Upper lobe of left lung (tissue), 6 donors: ENCODE results near the gene RAB11FIP4. TPM values are rescaled to one million over a fixed set of nuclear protein-coding genes. Genes with fewer than 3 reads are reported as not detected.

ENCODE experiments used
- ATAC-seq, 2 donors: fragments of 200-7000 bp; cut with Tn5 transposase; one replicate each; pipeline ENCODE4 v1.9.1; 2022; ENCODE audit warnings: mild to moderate bottlenecking in 2 of 2, moderate library complexity in 2 of 2; ENCODE audit not compliant: low FRiP score in 2 of 2
- DNase-seq, 2 donors: peaks; one replicate each; pipeline ENCODE4 v3.0.0-alpha.2; 2019 to 2020
- H3K27ac ChIP-seq, 4 donors: fragments of 200-600 bp; sonication (generic); one replicate each; pipeline ENCODE4 v1.5.1; 2016 to 2019
- H3K27me3 ChIP-seq, 4 donors: fragments of 200-600 bp; sonication (generic); one replicate each; pipeline ENCODE4 v1.5.1; 2017 to 2019
- H3K36me3 ChIP-seq, 4 donors: fragments of 200-600 bp; sonication (generic); one replicate each; pipeline ENCODE4 v1.5.1; 2016 to 2019
- H3K4me1 ChIP-seq, 4 donors: fragments of 200-600 bp; sonication (generic); one replicate each; pipeline ENCODE4 v1.5.1; 2018 to 2019
- H3K4me3 ChIP-seq, 4 donors: fragments of 200-600 bp; sonication (generic); one replicate each; pipeline ENCODE4 v1.5.1; 2017 to 2019; ENCODE audit warnings: mild to moderate bottlenecking in 2 of 4, moderate library complexity in 1 of 4
- H3K9me3 ChIP-seq, 4 donors: fragments of 200-600 bp; sonication (generic); one replicate each; pipeline ENCODE4 v1.5.1; 2018 to 2019
- CTCF ChIP-seq, 6 experiments: fragments of 450-650 bp in 4 of 6; fragments of 200-600 bp in 2 of 6; sonication (generic) in 2 of 6; IDR thresholded peaks; one replicate each; pipeline ENCODE4 v1.5.1; 2016 to 2019; ENCODE audit warnings: antibody characterized with exemption in 6 of 6
- EP300 ChIP-seq, 4 donors: sonication (generic); formaldehyde crosslinking; IDR thresholded peaks; one replicate each; pipeline ENCODE4 v1.5.1; 2017; ENCODE audit warnings: antibody characterized with exemption in 4 of 4, control low read depth in 2 of 4
- POLR2A ChIP-seq, 4 donors: fragments of 450-650 bp; IDR thresholded peaks; one replicate each; pipeline ENCODE4 v1.5.1; 2016 to 2017; ENCODE audit warnings: antibody characterized with exemption in 4 of 4, mild to moderate bottlenecking in 2 of 4
- POLR2AphosphoS5 ChIP-seq, 2 donors: sonication (generic); formaldehyde crosslinking; IDR thresholded peaks; one replicate each; pipeline ENCODE4 v1.5.1; 2017; ENCODE audit warnings: antibody characterized with exemption in 2 of 2
- WGBS, 2 donors: methylation state at CpG; one replicate each; pipeline ENCODE4 v1.1.5; 2017 to 2018; 5-methylcytosine and 5-hydroxymethylcytosine counted together
- total RNA-seq, 6 donors: library from RNA; depleted of rRNA in 4 of 6; stranded (reverse); fragments of >200 nt in 4 of 6; gene quantifications; one replicate each; pipeline versions ENCODE4 v1.1.0 to v1.2.1, GENCODE V29; 2016 to 2021
- donor health status: DM: no; HTN: no; CAD: no; lungs with moderate emphysema.
- donor health status: DM: no; HTN: yes; CAD: no; lungs with severe emphysema.

Gene RAB11FIP4
- total RNA-seq, 6 donors from 2014 or later, result 15.2 to 36.1 (median 23.3) TPM

GRCh38 chr17:31580316-31580705 is 188.8 kb downstream of the RAB11FIP4 start:
- TF ChIP-seq EP300 (IDR thresholded peaks at IDR 0.05) (no peak), POLR2A (IDR thresholded peaks at IDR 0.05) (no peak), CTCF (IDR thresholded peaks at IDR 0.05) (no peak), POLR2AphosphoS5 (IDR thresholded peaks at IDR 0.05) (no peak)
- DNase-seq, result peak in 1 of 2 donors; percentile 27
- whole genome bisulfite sequencing, 2 donors, result 60 to 68% methylated on average over 3 of the region's 3 CpGs
- Histone ChIP-seq H3K9me3 (no peaks in the 10 kb centered on the region), H3K27ac (peak overlapping the region; percentile 79 to 89 (median 87)), H3K27me3 (no peaks in the 10 kb centered on the region), H3K36me3 (peaks cover 0 to 6% (median 0%) of the 10 kb centered on the region in 4 donors), H3K4me3 (no peak overlapping the region), H3K4me1 (peaks cover 36 to 44% (median 38%) of the 10 kb centered on the region in 4 donors)
- ATAC-seq, result peak in 1 of 2 donors; percentile 16

GRCh38 chr17:31580706-31581490 is 189.4 kb downstream of the RAB11FIP4 start:
- H3K9me3 ChIP-seq, result no peaks in the 10 kb centered on the region
- WGBS, 2 donors, result 23 to 34% methylated on average over 5 to 9 of the region's 16 CpGs
- peaks cover 0 to 6% (median 0%) of the 10 kb centered on the region in 4 donors for H3K36me3 ChIP-seq
- peak overlapping the region; percentile 79 to 89 (median 87) for H3K27ac ChIP-seq
- H3K4me3 ChIP-seq, result peak overlapping the region in 3 of 4 donors; percentile 21 to 37 (median 22)
- ATAC-seq (peak; percentile 72 to 83), DNase-seq (peak; percentile 84 to 90)
- H3K4me1 ChIP-seq, result peaks cover 36 to 44% (median 38%) of the 10 kb centered on the region in 4 donors
- TF ChIP-seq CTCF (IDR thresholded peaks at IDR 0.05) (no peak), POLR2A (IDR thresholded peaks at IDR 0.05) (peak in 1 of 4 donors; percentile 39), POLR2AphosphoS5 (IDR thresholded peaks at IDR 0.05) (peak; percentile 22 to 77), EP300 (IDR thresholded peaks at IDR 0.05) (no peak)
- no peaks in the 10 kb centered on the region for H3K27me3 ChIP-seq

- no peaks in the 10 kb centered on the region for H3K9me3 ChIP-seq
- peak in 1 of 2 donors; percentile 64 for DNase-seq
- 53 to 57% methylated on average over 4 of the region's 4 CpGs for WGBS, 2 donors
- peak overlapping the region; percentile 79 to 89 (median 87) for H3K27ac ChIP-seq
- ATAC-seq, result peak; percentile 40 to 65
- H3K36me3 ChIP-seq, result peaks cover 0 to 6% (median 0%) of the 10 kb centered on the region in 4 donors
- peaks cover 36 to 44% (median 38%) of the 10 kb centered on the region in 4 donors for H3K4me1 ChIP-seq
- H3K27me3 ChIP-seq, result no peaks in the 10 kb centered on the region
- no peak for TF ChIP-seq POLR2A (IDR thresholded peaks at IDR 0.05)
- TF ChIP-seq CTCF (IDR thresholded peaks at IDR 0.05), result no peak
- no peak for TF ChIP-seq POLR2AphosphoS5 (IDR thresholded peaks at IDR 0.05)
- TF ChIP-seq EP300 (IDR thresholded peaks at IDR 0.05), result no peak
- peak overlapping the region in 3 of 4 donors; percentile 21 to 37 (median 22) for H3K4me3 ChIP-seq
Observed at GRCh38 chr17:31581491-31581890, 190.0 kb downstream of the RAB11FIP4 start.

GRCh38 chr17:31582151-31582907 is 190.9 kb downstream of the RAB11FIP4 start:
- H3K27ac ChIP-seq, result peak overlapping the region; percentile 79 to 89 (median 87)
- WGBS, 2 donors, result 58 to 73% methylated on average over 2 to 7 of the region's 8 CpGs
- H3K4me3 ChIP-seq, result peak overlapping the region in 1 of 4 donors; percentile 17
- no peaks in the 10 kb centered on the region for H3K9me3 ChIP-seq
- H3K36me3 ChIP-seq, result peaks cover 0 to 5% (median 0%) of the 10 kb centered on the region in 4 donors
- DNase-seq, result peak; percentile 49 to 63
- peak; percentile 59 to 71 for ATAC-seq
- peaks cover 36 to 44% (median 38%) of the 10 kb centered on the region in 4 donors for H3K4me1 ChIP-seq
- TF ChIP-seq EP300 (IDR thresholded peaks at IDR 0.05), result no peak
- peak in 1 of 2 donors; percentile 27 for TF ChIP-seq POLR2AphosphoS5 (IDR thresholded peaks at IDR 0.05)
- TF ChIP-seq POLR2A (IDR thresholded peaks at IDR 0.05), result peak in 1 of 4 donors; percentile 48
- no peaks in the 10 kb centered on the region for H3K27me3 ChIP-seq
